ENCODE results near the gene KCNAB2.

KCNAB2 gene

DNA sequence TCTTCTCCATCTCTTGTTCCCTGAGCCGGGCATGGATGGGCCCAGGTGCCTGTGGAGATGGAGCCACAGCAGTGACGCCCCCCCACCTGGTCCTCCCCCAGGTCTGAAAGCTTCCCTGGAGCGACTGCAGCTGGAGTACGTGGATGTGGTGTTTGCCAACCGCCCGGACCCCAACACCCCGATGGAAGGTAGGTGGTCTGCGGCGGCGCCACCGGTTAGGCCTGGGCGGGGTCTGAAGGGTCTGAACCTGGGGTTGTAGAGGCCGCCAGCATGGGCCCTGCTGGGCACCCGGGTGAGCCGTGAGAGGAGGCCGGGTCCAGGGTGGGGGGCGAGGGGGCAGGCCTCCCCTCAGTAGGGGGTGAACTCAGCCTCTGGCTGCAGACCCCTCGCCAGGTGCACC is 44.6 kb downstream of the KCNAB2 start:
- Histone ChIP-seq H3K9ac (ENCODE audit: insufficient read length, low read depth) (no peak overlapping the region), H3K27me3 (ENCODE audit: insufficient read depth, insufficient read length) (no peaks in the 10 kb centered on the region), H3K4me1 (ENCODE audit: insufficient read depth, insufficient read length) (no peaks in the 10 kb centered on the region), H3K4me3 (ENCODE audit: insufficient read length, low read depth) (no peak overlapping the region), H3K9me3 (ENCODE audit: insufficient read depth, low read length) (no peaks in the 10 kb centered on the region; the same call in 1 of the 2 replicates), H3K36me3 (ENCODE audit: insufficient read depth, insufficient read length, low read length) (no peaks in the 10 kb centered on the region)
- no peak for DNase-seq (ENCODE audit: low read depth, low spot score)
- TF ChIP-seq YY1 (IDR thresholded peaks at IDR 0.05; ENCODE audit: insufficient read depth, insufficient read length), result no peak
- no peak for TF ChIP-seq SUZ12 (IDR thresholded peaks at IDR 0.05; ENCODE audit: extremely low read depth, insufficient read depth, insufficient read length)
- TF ChIP-seq ZNF274 (IDR thresholded peaks at IDR 0.05; ENCODE audit: low read depth, low read length), result no peak

DNA sequence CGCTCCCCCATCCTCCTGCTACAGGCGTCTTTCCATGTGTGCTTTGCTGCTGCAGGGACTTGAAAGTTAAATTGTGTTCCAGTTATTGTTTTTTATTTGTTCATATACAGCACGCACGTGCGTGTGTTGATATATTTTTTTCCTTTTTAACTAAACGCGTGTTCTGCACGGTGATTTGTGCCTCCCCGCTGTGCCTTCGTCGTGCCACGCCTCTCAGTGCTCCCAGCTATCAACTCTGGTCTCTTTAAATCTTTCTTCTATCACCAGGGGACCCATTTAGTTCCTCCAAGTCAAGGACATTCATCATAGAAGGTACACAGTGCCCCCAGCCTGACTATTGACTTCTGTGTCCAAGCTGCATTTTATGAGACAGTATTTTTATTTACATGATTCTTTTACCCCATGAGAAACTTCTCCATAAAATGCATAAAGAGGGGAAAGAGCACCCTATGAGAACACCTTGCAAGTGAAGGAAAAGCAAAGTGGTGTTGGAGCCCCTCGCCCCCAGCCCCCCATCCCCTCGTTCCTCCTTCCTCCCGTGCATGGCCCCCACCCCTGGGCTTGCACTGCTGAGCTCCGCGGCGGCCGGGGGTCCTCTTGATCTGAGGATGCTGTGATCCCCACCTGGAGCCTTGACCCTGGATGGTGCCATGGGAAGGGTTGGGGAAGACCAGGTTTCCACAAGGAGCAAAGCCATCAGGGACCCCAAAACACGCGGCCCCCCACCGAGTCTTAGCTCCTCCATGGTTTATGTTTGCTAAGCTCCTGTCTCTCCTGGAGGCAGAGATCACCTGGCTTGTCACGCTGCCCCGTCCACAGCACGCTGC is 45.5 kb downstream of the KCNAB2 start:
- no peak overlapping the region for H3K4me3 ChIP-seq (ENCODE audit: insufficient read length, low read depth)
- no peaks in the 10 kb centered on the region for H3K36me3 ChIP-seq (ENCODE audit: insufficient read depth, insufficient read length, low read length)
- H3K9ac ChIP-seq (ENCODE audit: insufficient read length, low read depth), result no peak overlapping the region
- no peak for TF ChIP-seq ZNF274 (IDR thresholded peaks at IDR 0.05; ENCODE audit: low read depth, low read length)
- no peak for TF ChIP-seq SUZ12 (IDR thresholded peaks at IDR 0.05; ENCODE audit: extremely low read depth, insufficient read depth, insufficient read length)
- no peak for TF ChIP-seq YY1 (IDR thresholded peaks at IDR 0.05; ENCODE audit: insufficient read depth, insufficient read length)
- no peaks in the 10 kb centered on the region; the same call in 1 of the 2 replicates for H3K9me3 ChIP-seq (ENCODE audit: insufficient read depth, low read length)
- no peak for DNase-seq (ENCODE audit: low read depth, low spot score)
- H3K27me3 ChIP-seq (ENCODE audit: insufficient read depth, insufficient read length), result no peaks in the 10 kb centered on the region
- H3K4me1 ChIP-seq (ENCODE audit: insufficient read depth, insufficient read length), result no peaks in the 10 kb centered on the region

DNA sequence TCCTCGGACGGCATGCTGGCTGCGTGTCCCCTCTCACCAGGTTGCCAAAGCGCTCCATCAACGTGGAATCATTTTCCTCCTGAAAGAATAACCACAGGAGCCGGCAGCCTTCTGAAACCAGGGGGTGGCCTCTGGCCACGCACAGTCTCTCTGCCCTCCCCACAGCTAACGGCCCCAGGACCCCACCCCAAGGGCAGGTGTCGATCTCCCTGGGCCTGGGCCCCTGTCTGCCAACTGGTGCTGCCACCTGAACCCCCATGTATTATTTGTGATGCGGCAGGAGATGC is 46.1 kb downstream of the KCNAB2 start:
- Histone ChIP-seq H3K9ac (ENCODE audit: insufficient read length, low read depth) (no peak overlapping the region), H3K4me3 (ENCODE audit: insufficient read length, low read depth) (no peak overlapping the region), H3K4me1 (ENCODE audit: insufficient read depth, insufficient read length) (no peaks in the 10 kb centered on the region), H3K27me3 (ENCODE audit: insufficient read depth, insufficient read length) (no peaks in the 10 kb centered on the region), H3K36me3 (ENCODE audit: insufficient read depth, insufficient read length, low read length) (no peaks in the 10 kb centered on the region), H3K9me3 (ENCODE audit: insufficient read depth, low read length) (no peaks in the 10 kb centered on the region)
- no peak for DNase-seq (ENCODE audit: low read depth, low spot score)
- TF ChIP-seq YY1 (IDR thresholded peaks at IDR 0.05; ENCODE audit: insufficient read depth, insufficient read length) (no peak), ZNF274 (IDR thresholded peaks at IDR 0.05; ENCODE audit: low read depth, low read length) (no peak), SUZ12 (IDR thresholded peaks at IDR 0.05; ENCODE audit: extremely low read depth, insufficient read depth, insufficient read length) (no peak)

DNA sequence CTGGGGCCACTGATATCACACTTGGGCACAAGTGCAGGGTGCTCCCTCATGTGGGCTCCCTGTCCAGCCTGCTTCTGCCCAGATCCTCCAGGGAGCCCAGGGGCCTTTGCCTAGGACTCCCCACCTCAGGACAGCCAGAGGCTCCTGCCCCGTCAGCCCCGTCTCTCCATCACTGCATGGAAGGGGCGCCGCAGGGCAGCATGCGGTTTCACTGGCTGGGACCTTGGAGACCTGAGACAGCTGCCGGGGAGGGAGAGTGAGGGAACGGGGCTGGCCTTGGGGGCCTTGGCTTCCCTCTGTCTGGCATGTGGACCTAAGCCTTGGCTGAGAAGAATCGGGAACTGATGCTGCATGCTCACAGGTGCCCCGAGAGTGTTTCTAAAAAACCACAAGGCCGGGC is 46.5 kb downstream of the KCNAB2 start:
- Histone ChIP-seq H3K36me3 (ENCODE audit: insufficient read depth, insufficient read length, low read length) (no peaks in the 10 kb centered on the region), H3K4me3 (ENCODE audit: insufficient read length, low read depth) (no peak overlapping the region)
- TF ChIP-seq ZNF274 (IDR thresholded peaks at IDR 0.05; ENCODE audit: low read depth, low read length) (no peak), YY1 (IDR thresholded peaks at IDR 0.05; ENCODE audit: insufficient read depth, insufficient read length) (no peak), SUZ12 (IDR thresholded peaks at IDR 0.05; ENCODE audit: extremely low read depth, insufficient read depth, insufficient read length) (no peak)

DNA sequence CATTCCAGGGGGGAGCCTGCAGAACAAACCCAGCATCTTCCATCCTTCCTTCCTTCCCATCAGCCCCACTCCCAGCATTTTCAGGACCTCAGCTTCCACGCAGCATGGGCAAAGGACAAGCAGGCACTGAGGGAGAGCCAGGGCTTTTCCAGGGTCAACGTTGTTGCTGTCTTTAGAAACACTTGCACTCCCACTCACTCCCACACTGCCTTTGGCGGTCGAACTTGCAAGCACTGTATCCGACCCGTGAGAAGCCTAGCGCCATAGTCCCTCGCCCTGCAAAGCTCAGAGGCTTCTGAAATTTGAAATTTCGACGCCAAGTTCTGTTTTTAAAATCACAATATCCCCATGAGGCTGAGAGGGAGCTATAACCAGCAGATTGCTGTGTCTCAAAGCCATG is 47.4 kb downstream of the KCNAB2 start:
- Histone ChIP-seq H3K27me3 (ENCODE audit: insufficient read depth, insufficient read length) (no peaks in the 10 kb centered on the region), H3K9me3 (ENCODE audit: insufficient read depth, low read length) (no peaks in the 10 kb centered on the region), H3K36me3 (ENCODE audit: insufficient read depth, insufficient read length, low read length) (no peaks in the 10 kb centered on the region), H3K4me3 (ENCODE audit: insufficient read length, low read depth) (no peak overlapping the region), H3K4me1 (ENCODE audit: insufficient read depth, insufficient read length) (no peaks in the 10 kb centered on the region), H3K9ac (ENCODE audit: insufficient read length, low read depth) (no peak overlapping the region)
- DNase-seq (ENCODE audit: low read depth, low spot score), result no peak
- TF ChIP-seq YY1 (IDR thresholded peaks at IDR 0.05; ENCODE audit: insufficient read depth, insufficient read length), result no peak
- TF ChIP-seq SUZ12 (IDR thresholded peaks at IDR 0.05; ENCODE audit: extremely low read depth, insufficient read depth, insufficient read length), result no peak
- no peak for TF ChIP-seq ZNF274 (IDR thresholded peaks at IDR 0.05; ENCODE audit: low read depth, low read length)

More for the DNA sequence above, 46.5 kb downstream of the KCNAB2 start:
- Histone ChIP-seq H3K9me3 (ENCODE audit: insufficient read depth, low read length) (no peaks in the 10 kb centered on the region), H3K9ac (ENCODE audit: insufficient read length, low read depth) (no peak overlapping the region), H3K4me1 (ENCODE audit: insufficient read depth, insufficient read length) (no peaks in the 10 kb centered on the region), H3K27me3 (ENCODE audit: insufficient read depth, insufficient read length) (no peaks in the 10 kb centered on the region)
- no peak for DNase-seq (ENCODE audit: low read depth, low spot score)

DNA sequence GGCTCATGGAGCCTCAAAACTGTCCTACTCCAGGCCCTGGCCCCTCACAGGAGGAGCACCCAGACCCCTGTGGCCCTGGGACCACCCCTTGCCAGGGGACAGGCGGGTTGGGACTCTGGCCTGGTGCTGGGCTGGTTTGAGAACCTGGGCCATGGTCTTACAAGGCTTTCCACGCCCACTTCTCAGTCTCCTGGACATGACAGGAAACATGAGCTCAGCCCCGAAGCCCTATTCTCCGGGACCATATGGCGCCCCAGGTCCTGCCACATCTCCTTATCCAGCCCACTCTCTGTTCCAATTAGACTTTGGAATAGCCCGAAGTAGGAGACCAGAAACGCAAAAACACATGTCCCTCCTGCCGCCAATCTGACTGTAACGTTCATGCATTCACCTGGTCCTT is 47.9 kb downstream of the KCNAB2 start:
- Histone ChIP-seq H3K36me3 (ENCODE audit: insufficient read depth, insufficient read length, low read length) (no peaks in the 10 kb centered on the region), H3K9me3 (ENCODE audit: insufficient read depth, low read length) (no peaks in the 10 kb centered on the region), H3K27me3 (ENCODE audit: insufficient read depth, insufficient read length) (no peaks in the 10 kb centered on the region), H3K9ac (ENCODE audit: insufficient read length, low read depth) (no peak overlapping the region), H3K4me1 (ENCODE audit: insufficient read depth, insufficient read length) (no peaks in the 10 kb centered on the region), H3K4me3 (ENCODE audit: insufficient read length, low read depth) (no peak overlapping the region)
- TF ChIP-seq YY1 (IDR thresholded peaks at IDR 0.05; ENCODE audit: insufficient read depth, insufficient read length) (no peak), SUZ12 (IDR thresholded peaks at IDR 0.05; ENCODE audit: extremely low read depth, insufficient read depth, insufficient read length) (no peak), ZNF274 (IDR thresholded peaks at IDR 0.05; ENCODE audit: low read depth, low read length) (no peak)
- no peak for DNase-seq (ENCODE audit: low read depth, low spot score)

DNA sequence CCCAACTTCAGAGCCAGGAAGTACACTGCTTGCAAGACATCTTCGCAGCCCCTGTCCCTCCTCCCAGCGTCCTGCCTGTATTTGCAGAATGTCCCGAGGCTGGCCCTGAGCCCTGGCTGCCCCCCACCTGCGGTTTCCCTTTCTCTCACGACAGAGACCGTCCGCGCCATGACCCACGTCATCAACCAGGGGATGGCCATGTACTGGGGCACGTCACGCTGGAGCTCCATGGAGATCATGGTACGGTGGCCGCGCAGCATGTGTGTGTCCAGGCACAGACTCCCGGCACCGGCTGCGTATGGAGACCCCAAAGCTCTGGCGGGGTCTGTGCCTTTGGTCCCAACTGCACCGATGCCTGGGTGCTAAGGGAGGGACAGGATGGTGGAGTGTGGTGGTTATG is 48.6 kb downstream of the KCNAB2 start:
- H3K9ac ChIP-seq (ENCODE audit: insufficient read length, low read depth), result no peak overlapping the region
- H3K27me3 ChIP-seq (ENCODE audit: insufficient read depth, insufficient read length), result no peaks in the 10 kb centered on the region
- no peaks in the 10 kb centered on the region for H3K36me3 ChIP-seq (ENCODE audit: insufficient read depth, insufficient read length, low read length)
- H3K9me3 ChIP-seq (ENCODE audit: insufficient read depth, low read length), result no peaks in the 10 kb centered on the region
- no peak overlapping the region for H3K4me3 ChIP-seq (ENCODE audit: insufficient read length, low read depth)
- no peak for DNase-seq (ENCODE audit: low read depth, low spot score)
- TF ChIP-seq YY1 (IDR thresholded peaks at IDR 0.05; ENCODE audit: insufficient read depth, insufficient read length) (no peak), SUZ12 (IDR thresholded peaks at IDR 0.05; ENCODE audit: extremely low read depth, insufficient read depth, insufficient read length) (no peak), ZNF274 (IDR thresholded peaks at IDR 0.05; ENCODE audit: low read depth, low read length) (no peak)
- H3K4me1 ChIP-seq (ENCODE audit: insufficient read depth, insufficient read length), result no peaks in the 10 kb centered on the region
